ENCODE measurements around the gene IL2RA. TPM values are rescaled to one million over a fixed set of nuclear protein-coding genes. Genes with fewer than 3 reads are reported as not detected.
"Not testable (repeated sequence)": the region's sequence is repeated elsewhere in the genome, so short reads cannot be mapped to it uniquely, and the experiment has no call there.

Gene IL2RA
- total RNA-seq, 4 donors from 2014 or later, result 0.15 to 0.28 TPM; not detected in 2

DNA sequence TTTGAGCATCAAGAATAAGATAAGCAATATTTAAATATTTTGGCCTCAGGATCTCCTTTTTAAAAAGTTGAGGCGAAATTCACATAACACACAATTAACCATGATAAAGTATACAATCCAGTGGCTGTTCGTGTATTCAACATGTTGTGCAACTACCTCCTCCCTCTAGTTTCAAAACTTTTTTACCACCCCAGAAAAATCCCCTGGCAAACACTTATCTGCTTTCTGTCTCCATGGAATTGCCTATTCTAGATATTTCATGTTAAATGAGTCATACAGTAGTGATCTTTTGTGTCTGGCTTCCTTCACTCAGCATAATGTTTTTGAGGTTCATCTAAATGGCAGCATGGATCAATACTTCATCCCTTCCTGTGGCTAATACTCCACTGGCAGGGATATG, 53.0 kb downstream of the IL2RA start:
- Histone ChIP-seq H3K4me3 (peak overlapping the region in 1 of 2 donors; percentile 13), H3K4me1 (no peaks in the 10 kb centered on the region), H3K36me3 (no peaks in the 10 kb centered on the region), H3K9me3 (no peaks in the 10 kb centered on the region), H3K27me3 (no peaks in the 10 kb centered on the region), H3K27ac (peak overlapping the region; percentile 71 to 81)
- no peak for DNase-seq
- intact Hi-C loops (cut with DNase I; ENCODE audit: low total_unique reads), result no loop called here
- no peak for TF ChIP-seq POLR2A (IDR thresholded peaks at IDR 0.05)
- TF ChIP-seq, protein P1, sequence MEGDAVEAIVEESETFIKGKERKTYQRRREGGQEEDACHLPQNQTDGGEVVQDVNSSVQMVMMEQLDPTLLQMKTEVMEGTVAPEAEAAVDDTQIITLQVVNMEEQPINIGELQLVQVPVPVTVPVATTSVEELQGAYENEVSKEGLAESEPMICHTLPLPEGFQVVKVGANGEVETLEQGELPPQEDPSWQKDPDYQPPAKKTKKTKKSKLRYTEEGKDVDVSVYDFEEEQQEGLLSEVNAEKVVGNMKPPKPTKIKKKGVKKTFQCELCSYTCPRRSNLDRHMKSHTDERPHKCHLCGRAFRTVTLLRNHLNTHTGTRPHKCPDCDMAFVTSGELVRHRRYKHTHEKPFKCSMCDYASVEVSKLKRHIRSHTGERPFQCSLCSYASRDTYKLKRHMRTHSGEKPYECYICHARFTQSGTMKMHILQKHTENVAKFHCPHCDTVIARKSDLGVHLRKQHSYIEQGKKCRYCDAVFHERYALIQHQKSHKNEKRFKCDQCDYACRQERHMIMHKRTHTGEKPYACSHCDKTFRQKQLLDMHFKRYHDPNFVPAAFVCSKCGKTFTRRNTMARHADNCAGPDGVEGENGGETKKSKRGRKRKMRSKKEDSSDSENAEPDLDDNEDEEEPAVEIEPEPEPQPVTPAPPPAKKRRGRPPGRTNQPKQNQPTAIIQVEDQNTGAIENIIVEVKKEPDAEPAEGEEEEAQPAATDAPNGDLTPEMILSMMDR (IDR thresholded peaks at IDR 0.05), result no peak

GRCh38 chr10:6008497-6009142, 53.5 kb downstream of the IL2RA start:
- Histone ChIP-seq H3K9me3 (no peaks in the 10 kb centered on the region), H3K27ac (peak overlapping the region; percentile 71 to 81), H3K36me3 (no peaks in the 10 kb centered on the region), H3K4me1 (no peaks in the 10 kb centered on the region), H3K27me3 (no peaks in the 10 kb centered on the region), H3K4me3 (peak overlapping the region in 1 of 2 donors; percentile 13)
- intact Hi-C loops (cut with DNase I; ENCODE audit: low total_unique reads), result no loop called here
- TF ChIP-seq POLR2A (IDR thresholded peaks at IDR 0.05), result no peak
- TF ChIP-seq, protein P1 (IDR thresholded peaks at IDR 0.05), result no peak
- no peak for DNase-seq

DNA sequence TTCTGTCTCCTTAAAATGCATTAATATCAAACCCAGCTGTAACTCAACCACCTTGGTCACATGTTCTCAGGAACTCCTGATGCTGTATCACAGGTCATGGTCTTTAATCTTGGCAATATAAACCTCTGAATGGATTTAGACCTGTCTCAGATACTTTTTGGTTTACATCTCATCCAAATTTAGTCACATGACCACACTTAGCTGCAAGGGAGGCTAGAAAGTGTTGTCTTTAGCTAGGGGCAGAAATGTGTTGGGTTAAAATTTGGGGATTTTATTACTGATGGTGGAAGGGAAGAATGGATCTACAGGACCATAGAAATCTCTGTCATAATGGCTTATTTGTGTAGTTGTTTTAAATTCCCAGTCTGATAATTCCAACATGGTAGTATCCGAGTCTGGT, 55.2 kb downstream of the IL2RA start:
- no peak for DNase-seq
- Histone ChIP-seq H3K4me1 (no peaks in the 10 kb centered on the region), H3K9me3 (no peaks in the 10 kb centered on the region), H3K36me3 (no peaks in the 10 kb centered on the region), H3K27ac (peak overlapping the region; percentile 74 to 81), H3K4me3 (no peak overlapping the region), H3K27me3 (no peaks in the 10 kb centered on the region)
- intact Hi-C loops (cut with DNase I; ENCODE audit: low total_unique reads), result no loop called here
- TF ChIP-seq POLR2A (IDR thresholded peaks at IDR 0.05), result no peak
- TF ChIP-seq, protein P1 (IDR thresholded peaks at IDR 0.05), result no peak

- H3K27ac ChIP-seq, result peak overlapping the region; percentile 74 to 81
- no peaks in the 10 kb centered on the region for H3K36me3 ChIP-seq
- H3K9me3 ChIP-seq, result no peaks in the 10 kb centered on the region
- no peaks in the 10 kb centered on the region for H3K4me1 ChIP-seq
- H3K4me3 ChIP-seq, result no peak overlapping the region
- intact Hi-C loops (cut with DNase I; ENCODE audit: low total_unique reads), result no loop called here
- H3K27me3 ChIP-seq, result no peaks in the 10 kb centered on the region
- no peak for DNase-seq
- TF ChIP-seq, protein P1 (IDR thresholded peaks at IDR 0.05), result no peak
- no peak for TF ChIP-seq POLR2A (IDR thresholded peaks at IDR 0.05)
These were observed 55.6 kb downstream of the IL2RA start for GRCh38 chr10:6006546-6006945.

DNA sequence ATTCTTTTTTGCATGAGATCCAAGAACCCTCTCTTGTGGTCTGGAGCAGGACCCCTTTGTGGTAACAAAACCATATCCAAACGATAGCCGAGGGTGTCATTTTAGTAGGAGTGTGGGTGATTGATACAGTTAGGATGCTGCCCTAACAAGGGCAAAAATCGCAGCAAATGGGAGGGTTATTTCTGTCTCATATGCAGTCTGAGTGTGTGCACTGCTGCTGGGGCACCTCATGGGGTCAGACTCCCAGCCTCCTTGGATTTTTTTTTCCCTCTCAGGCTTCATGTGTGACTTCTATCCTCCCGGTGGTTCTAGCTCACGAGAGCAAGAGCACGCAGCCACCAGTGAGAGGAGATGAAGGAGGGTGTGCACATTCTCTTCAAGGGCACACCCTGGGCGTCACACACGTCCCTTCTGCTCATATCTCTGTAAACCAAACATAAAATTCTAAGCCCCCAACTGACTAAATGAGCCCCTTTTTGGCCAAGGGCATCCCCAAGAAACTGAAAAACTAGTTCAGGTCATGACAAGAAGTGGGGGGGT, 56.2 kb downstream of the IL2RA start:
- intact Hi-C loops (cut with DNase I; ENCODE audit: low total_unique reads), result no loop called here
- Histone ChIP-seq H3K4me3 (peak overlapping the region in 1 of 2 donors; percentile 12), H3K36me3 (no peaks in the 10 kb centered on the region), H3K4me1 (no peaks in the 10 kb centered on the region), H3K9me3 (no peaks in the 10 kb centered on the region), H3K27ac (peak overlapping the region; percentile 74 to 81), H3K27me3 (no peaks in the 10 kb centered on the region)
- TF ChIP-seq POLR2A (IDR thresholded peaks at IDR 0.05), result no peak
- TF ChIP-seq, protein P1 (IDR thresholded peaks at IDR 0.05), result no peak
- no peak for DNase-seq

DNA sequence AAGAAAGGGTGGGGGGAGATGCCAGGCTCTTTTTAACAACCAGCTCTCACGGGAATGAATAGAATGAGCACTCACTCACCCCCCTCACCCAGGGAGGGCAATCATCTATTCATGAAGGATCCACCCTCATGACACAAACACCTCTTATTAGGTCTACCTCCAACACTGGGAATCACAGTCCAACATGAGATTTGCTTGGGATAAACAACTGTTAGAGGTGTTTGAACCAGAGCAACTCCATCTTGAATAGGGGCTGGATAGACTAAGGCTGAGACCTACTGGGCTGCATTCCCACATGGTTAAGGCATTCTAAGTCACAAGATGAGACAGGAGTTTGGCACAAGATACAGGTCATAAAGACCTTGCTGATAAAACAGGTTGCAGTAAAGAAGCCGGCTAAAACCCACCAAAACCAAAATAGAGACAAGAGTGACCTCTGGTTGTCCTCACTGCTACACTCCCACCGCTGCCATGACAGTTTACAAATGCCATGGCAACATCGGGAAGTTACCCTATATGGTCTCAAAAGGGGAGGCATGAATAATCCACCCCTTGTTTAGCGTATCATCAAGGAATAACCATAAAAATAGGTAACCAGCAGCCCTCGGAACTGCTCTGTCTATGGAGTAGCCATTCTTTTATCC, 56.9 kb downstream of the IL2RA start:
- peak; percentile 64 to 76 for DNase-seq
- Histone ChIP-seq H3K27ac (peak overlapping the region; percentile 74 to 81), H3K4me3 (peak overlapping the region in 1 of 2 donors; percentile 12)
- intact Hi-C loops (cut with DNase I; ENCODE audit: low total_unique reads); H3K9me3 ChIP-seq; H3K4me1 ChIP-seq; H3K36me3 ChIP-seq; H3K27me3 ChIP-seq: not testable (repeated sequence)
